Measurements from ENCODE around the gene GULP1.
"Not testable (repeated sequence)": the region's sequence is repeated elsewhere in the genome, so short reads cannot be mapped to it uniquely, and the experiment has no call there.

The GULP1 gene

GRCh38 chr2:188601391-188601790 is 309.7 kb downstream of the GULP1 start:
- DNase-seq (ENCODE audit: low read depth in 2 of 2): no peak

GRCh38 chr2:188601927-188602326 is 310.3 kb downstream of the GULP1 start:
- DNase-seq (ENCODE audit: low read depth in 2 of 2): no peak

- DNase-seq (ENCODE audit: low read depth in 2 of 2): no peak
Observed at GRCh38 chr2:188604579-188604978, 312.9 kb downstream of the GULP1 start.

- not testable (repeated sequence) for DNase-seq (ENCODE audit: low read depth in 2 of 2)
Observed at GRCh38 chr2:188605609-188606584, 314.2 kb downstream of the GULP1 start.

GRCh38 chr2:188606596-188606995 is 314.9 kb downstream of the GULP1 start:
- not testable (repeated sequence) for DNase-seq (ENCODE audit: low read depth in 2 of 2)

GRCh38 chr2:188607501-188607900 is 315.8 kb downstream of the GULP1 start:
- DNase-seq (ENCODE audit: low read depth in 2 of 2): no peak

GRCh38 chr2:188609321-188610049 is 317.8 kb downstream of the GULP1 start:
- no peak for DNase-seq (ENCODE audit: low read depth in 2 of 2)

- DNase-seq (ENCODE audit: low read depth in 2 of 2): no peak
Observed at GRCh38 chr2:188610050-188610444, 318.4 kb downstream of the GULP1 start.

- DNase-seq (ENCODE audit: low read depth in 2 of 2): no peak
Observed at GRCh38 chr2:188610827-188611226, 319.2 kb downstream of the GULP1 start.

- no peak for DNase-seq (ENCODE audit: low read depth in 2 of 2)
Observed at GRCh38 chr2:188619146-188619545, 327.5 kb downstream of the GULP1 start.

GRCh38 chr2:188620916-188621315 is 329.2 kb downstream of the GULP1 start:
- no peak for DNase-seq (ENCODE audit: low read depth in 2 of 2)

- no peak for DNase-seq (ENCODE audit: low read depth in 2 of 2)
Observed at GRCh38 chr2:188622601-188623260, 331.1 kb downstream of the GULP1 start.

GRCh38 chr2:188623995-188624643 is 332.4 kb downstream of the GULP1 start:
- no peak for DNase-seq (ENCODE audit: low read depth in 2 of 2)

- DNase-seq (ENCODE audit: low read depth in 2 of 2): no peak
Observed at GRCh38 chr2:188627471-188627870, 335.8 kb downstream of the GULP1 start.

GRCh38 chr2:188628989-188629752 is 337.5 kb downstream of the GULP1 start:
- no peak for DNase-seq (ENCODE audit: low read depth in 2 of 2)

GRCh38 chr2:188629753-188630527 is 338.3 kb downstream of the GULP1 start:
- DNase-seq (ENCODE audit: low read depth in 2 of 2): no peak

- no peak for DNase-seq (ENCODE audit: low read depth in 2 of 2)
Observed at GRCh38 chr2:188631037-188631809, 339.5 kb downstream of the GULP1 start.

- DNase-seq (ENCODE audit: low read depth in 2 of 2): no peak
Observed at GRCh38 chr2:188634656-188635055, 343.0 kb downstream of the GULP1 start.

All from stimulated activated CD8-positive, alpha-beta memory T cell treated with anti-CD3 and anti-CD28 coated beads, Interleukin-2, amount 100 ng/mL, for 48 hours (primary cell).